HepG2 (cell line): Measurements from ENCODE around the gene UNKL. TPM values are rescaled to one million over a fixed set of nuclear protein-coding genes. Genes with fewer than 3 reads are reported as not detected.

Experiments
- ATF7-NPFF ChIP-seq: sonication (generic); formaldehyde crosslinking; IDR thresholded peaks from 2 replicates; pipeline ENCODE4 v1.8.1; 2023; ENCODE audit warnings: mild to moderate bottlenecking, low read depth, missing genetic modification reagents, moderate library complexity
- FLYWCH1 ChIP-seq: sonication (generic); formaldehyde crosslinking; IDR thresholded peaks from 2 replicates; pipeline ENCODE4 v1.8.1; 2023; ENCODE audit warnings: mild to moderate bottlenecking, missing genetic modification reagents
- RAD51 ChIP-seq: fragments of 450-650 bp; IDR thresholded peaks from 2 replicates; pipeline ENCODE4 v1.6.1; 2016; ENCODE audit warnings: borderline replicate concordance
- SNRNP70 ChIP-seq: fragments of 200-400 bp; formaldehyde crosslinking; IDR thresholded peaks from 2 replicates; pipeline ENCODE4 v1.6.1; 2017; ENCODE audit warnings: mild to moderate bottlenecking, low read depth, low read length, moderate library complexity
- ZBTB20 ChIP-seq: sonication (generic); formaldehyde crosslinking; IDR thresholded peaks from 2 replicates; pipeline ENCODE4 v1.8.1; 2023; ENCODE audit warnings: missing genetic modification reagents, low read depth, mild to moderate bottlenecking, borderline replicate concordance
- ZNF225 ChIP-seq: sonication (generic); formaldehyde crosslinking; IDR thresholded peaks from 2 replicates; pipeline ENCODE4 v1.4.0; 2020; ENCODE audit warnings: mild to moderate bottlenecking, missing genetic modification reagents
- ZNF574 ChIP-seq: sonication (generic); formaldehyde crosslinking; IDR thresholded peaks from 2 replicates; pipeline ENCODE4 v1.4.0; 2020; ENCODE audit warnings: missing genetic modification reagents
- ZNF577 ChIP-seq: sonication (generic); formaldehyde crosslinking; IDR thresholded peaks from 2 replicates; pipeline ENCODE4 v1.4.0; 2020; ENCODE audit warnings: mild to moderate bottlenecking, low read depth, missing genetic modification reagents, borderline replicate concordance
- ZNF644 ChIP-seq: IDR thresholded peaks from 2 replicates; pipeline ENCODE4 v1.6.1; 2016; ENCODE audit warnings: low read depth
- ZNF761 ChIP-seq: sonication (generic); formaldehyde crosslinking; conservative IDR thresholded peaks from 2 replicates; pipeline ENCODE4 v1.4.0; 2020; ENCODE audit warnings: mild to moderate bottlenecking, missing genetic modification reagents
- ZNF850 ChIP-seq: sonication (generic); formaldehyde crosslinking; conservative IDR thresholded peaks from 2 replicates; pipeline ENCODE4 v1.9.0; 2021; ENCODE audit warnings: mild to moderate bottlenecking, missing genetic modification reagents
- polyA plus RNA-seq, 8 experiments: library from polyadenylated mRNA; depleted of rRNA in 3 of 8; stranded (reverse) in 7 of 8; unstranded in 1 of 8; fragments of >200 nt; fragmentation: Illumina TruSeq in 4 of 8; extraction: Trizol in 4 of 8; gene quantifications; 2 replicates each; pipeline versions ENCODE4 v1.2.1 to v1.2.3, GENCODE V29; 2011 to 2016; ENCODE audit warnings: low read depth in 4 of 8, missing spikeins in 1 of 8, mixed read lengths in 1 of 8; ENCODE audit not compliant: insufficient read depth in 1 of 8
- total RNA-seq, 5 experiments: library from RNA; depleted of rRNA; stranded (reverse); fragments of >200 nt; fragmentation: Illumina TruSeq; extraction: Trizol; gene quantifications; 2 replicates each; pipeline ENCODE4 v1.2.3, GENCODE V29; 2016; ENCODE audit warnings: low read depth in 1 of 5
- TF ChIP-seq, protein P1 (sequence below): sonication (generic); formaldehyde crosslinking; IDR thresholded peaks from 2 replicates; pipeline ENCODE4 v1.5.1; 2020; ENCODE audit warnings: missing genetic modification reagents, mild to moderate bottlenecking, borderline replicate concordance
- TF ChIP-seq, protein P2 (sequence below): sonication (generic); formaldehyde crosslinking; IDR thresholded peaks from 2 replicates; pipeline ENCODE4 v1.9.0; 2021; ENCODE audit warnings: missing genetic modification reagents, borderline replicate concordance

The UNKL gene
- total and polyA plus RNA-seq, 2 of the 13 experiments (the other 11 are each of a cell fraction or from before 2014, with no cell fraction given): 10.4 to 17.6 TPM

DNA sequence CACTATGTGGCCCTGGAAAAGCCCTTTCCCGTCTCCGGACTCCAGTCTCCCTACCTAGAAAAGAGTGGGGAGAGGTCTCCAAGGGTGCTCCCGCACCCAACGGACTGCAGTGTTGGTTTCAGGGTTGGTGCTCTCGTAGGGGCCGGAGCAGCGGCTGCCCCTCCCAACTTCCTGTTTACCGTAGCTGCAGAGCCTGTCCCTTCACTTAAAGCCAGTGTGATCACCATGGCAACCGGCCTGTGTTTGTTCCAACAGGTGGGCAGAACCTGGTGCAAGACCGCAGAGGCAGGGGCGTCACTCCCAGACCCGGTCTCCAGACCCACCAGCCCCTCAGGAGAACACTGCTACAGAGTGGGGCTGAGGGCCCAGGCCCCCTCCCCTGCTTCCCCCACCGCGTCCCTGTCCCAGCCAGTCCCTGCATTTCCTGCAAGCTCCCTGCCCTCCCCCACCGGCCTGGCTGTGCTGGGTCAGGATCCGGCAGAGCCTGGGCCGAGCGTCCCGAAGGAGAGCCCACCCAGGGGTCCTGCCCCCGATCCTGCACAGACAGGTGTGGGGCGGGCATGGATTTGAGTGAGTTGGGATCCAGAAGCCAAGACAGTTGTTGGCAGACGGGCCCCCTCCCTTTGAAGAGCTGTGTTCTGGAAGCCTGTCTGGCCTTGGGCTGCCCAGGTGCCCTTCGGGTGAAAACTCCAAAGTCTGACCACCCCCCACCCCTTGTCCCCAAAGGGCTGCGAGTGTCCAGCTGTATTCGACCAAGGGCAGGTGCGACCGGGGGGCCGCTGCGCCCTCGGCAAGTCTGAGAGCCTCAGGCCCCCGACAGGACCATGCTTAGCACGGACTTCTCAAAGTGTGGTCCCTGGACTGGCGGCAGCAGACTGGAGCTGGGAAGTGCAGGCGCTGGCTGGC is 82.5 kb downstream of the UNKL start (continued):
- TF ChIP-seq ZNF574 (CRISPR knock-in tag) (no peak), ZNF644 (CRISPR knock-in tag) (no peak), ZNF850 (CRISPR knock-in tag) (no peak), FLYWCH1 (no peak), SNRNP70 (no peak), RAD51 (no peak), ZNF577 (CRISPR knock-in tag) (no peak), ZBTB20 (no peak), ZNF225 (CRISPR knock-in tag) (peak; percentile 44), ATF7-NPFF (no peak), ZNF761 (CRISPR knock-in tag) (peak; percentile 33; the same call in 1 of the 2 replicates)
- TF ChIP-seq, protein P1, sequence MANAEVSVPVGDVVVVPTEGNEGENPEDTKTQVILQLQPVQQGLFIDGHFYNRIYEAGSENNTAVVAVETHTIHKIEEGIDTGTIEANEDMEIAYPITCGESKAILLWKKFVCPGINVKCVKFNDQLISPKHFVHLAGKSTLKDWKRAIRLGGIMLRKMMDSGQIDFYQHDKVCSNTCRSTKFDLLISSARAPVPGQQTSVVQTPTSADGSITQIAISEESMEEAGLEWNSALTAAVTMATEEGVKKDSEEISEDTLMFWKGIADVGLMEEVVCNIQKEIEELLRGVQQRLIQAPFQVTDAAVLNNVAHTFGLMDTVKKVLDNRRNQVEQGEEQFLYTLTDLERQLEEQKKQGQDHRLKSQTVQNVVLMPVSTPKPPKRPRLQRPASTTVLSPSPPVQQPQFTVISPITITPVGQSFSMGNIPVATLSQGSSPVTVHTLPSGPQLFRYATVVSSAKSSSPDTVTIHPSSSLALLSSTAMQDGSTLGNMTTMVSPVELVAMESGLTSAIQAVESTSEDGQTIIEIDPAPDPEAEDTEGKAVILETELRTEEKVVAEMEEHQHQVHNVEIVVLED: no peak
- TF ChIP-seq, protein P2, sequence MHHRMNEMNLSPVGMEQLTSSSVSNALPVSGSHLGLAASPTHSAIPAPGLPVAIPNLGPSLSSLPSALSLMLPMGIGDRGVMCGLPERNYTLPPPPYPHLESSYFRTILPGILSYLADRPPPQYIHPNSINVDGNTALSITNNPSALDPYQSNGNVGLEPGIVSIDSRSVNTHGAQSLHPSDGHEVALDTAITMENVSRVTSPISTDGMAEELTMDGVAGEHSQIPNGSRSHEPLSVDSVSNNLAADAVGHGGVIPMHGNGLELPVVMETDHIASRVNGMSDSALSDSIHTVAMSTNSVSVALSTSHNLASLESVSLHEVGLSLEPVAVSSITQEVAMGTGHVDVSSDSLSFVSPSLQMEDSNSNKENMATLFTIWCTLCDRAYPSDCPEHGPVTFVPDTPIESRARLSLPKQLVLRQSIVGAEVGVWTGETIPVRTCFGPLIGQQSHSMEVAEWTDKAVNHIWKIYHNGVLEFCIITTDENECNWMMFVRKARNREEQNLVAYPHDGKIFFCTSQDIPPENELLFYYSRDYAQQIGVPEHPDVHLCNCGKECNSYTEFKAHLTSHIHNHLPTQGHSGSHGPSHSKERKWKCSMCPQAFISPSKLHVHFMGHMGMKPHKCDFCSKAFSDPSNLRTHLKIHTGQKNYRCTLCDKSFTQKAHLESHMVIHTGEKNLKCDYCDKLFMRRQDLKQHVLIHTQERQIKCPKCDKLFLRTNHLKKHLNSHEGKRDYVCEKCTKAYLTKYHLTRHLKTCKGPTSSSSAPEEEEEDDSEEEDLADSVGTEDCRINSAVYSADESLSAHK (CRISPR knock-in tag): no peak
